NCI-H2171 treated with DMSO at 0.1 percent for 48 hours (cell line): ENCODE data around the gene CRB2.
A peak's percentile ranks its signal among the peaks of the same experiment; 100 is the strongest.

Experiments
- DNase-seq: peaks from one replicate; lab custom pipeline; 2025; lab: John Stamatoyannopoulos, UW

The CRB2 gene

DNA sequence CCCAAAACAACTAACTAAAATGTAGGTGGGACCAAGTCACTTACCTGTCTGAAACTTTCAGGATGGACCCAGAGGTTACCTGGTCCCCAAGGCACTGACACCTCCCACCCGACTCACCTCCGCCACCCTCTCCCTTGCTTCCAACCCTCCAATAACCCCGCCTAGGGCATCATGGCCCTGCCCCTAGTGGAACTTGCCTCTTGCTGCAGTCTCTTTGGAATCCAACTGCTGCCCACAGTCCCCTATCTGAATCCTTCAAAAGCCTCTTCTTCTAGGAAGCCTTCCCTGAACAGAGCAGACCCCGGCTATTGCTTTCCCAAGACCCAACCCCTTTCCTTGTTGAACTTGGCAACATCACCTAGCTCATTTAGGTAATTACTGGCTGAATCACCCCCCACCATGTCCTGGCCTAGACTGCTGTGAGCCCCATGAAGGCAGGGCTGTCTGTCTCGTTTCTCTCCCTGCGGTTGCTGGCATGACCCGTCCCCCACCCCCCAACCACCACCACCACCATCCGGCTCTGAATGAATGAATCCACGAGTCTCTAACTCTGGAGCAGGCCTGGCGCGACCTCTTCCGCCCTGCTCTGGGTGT lies 9.4 kb downstream of the CRB2 start:
- DNase-seq = no peak

- no peak for DNase-seq
These were observed 10.0 kb downstream of the CRB2 start for GRCh38 chr9:123365881-123366528.

DNA sequence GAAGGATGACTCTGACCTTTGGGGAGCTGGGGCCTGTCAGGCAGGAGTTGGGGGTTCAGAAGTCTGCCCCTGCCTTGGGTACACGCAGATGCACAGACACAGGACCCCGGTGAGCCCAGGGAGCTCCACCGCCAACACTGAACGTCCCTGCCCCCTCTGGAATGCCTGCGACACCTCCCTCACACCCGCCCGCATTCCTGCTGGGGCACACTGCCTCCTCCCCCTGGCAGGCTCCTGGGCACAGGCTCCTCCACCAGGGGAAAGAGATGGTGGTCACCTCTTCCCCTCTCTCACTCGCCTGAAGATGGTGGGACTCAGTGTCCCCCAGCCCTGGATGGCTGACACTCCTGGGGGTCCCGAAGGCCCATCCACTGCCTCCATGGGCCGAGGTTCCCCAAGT lies 12.0 kb downstream of the CRB2 start:
- no peak for DNase-seq

DNA sequence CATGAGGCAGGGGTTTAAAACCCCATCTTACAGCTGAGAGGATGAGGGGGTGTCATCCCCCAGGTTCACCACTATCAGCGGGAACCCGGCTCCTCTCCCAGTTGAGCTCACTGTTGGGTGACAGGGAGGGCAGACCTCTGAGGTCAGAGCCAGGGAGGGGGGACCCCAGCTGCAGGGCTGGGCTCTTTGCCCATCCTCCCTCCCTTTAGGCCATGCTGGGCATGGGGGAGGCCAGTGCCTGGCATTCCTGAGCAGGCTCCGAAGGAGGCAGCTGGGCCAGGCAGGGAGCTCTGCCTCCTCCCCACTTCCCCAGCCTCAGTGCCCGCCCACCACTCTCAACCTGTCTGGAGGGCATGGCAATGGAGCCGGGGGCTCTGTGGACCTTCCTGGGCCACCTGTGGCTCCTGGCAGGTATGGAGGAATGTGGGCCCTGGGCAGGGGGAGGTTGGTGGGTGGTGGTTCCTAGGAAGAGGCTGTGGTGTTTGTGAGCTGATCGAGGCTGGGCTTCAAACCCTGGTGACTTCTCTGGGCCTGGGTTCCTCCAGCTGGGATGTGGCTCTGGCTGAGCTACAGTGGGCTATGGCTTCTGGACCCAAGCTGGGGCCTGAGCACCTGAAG lies 12.6 kb downstream of the CRB2 start:
- no peak for DNase-seq

- DNase-seq = no peak
These were observed 13.3 kb downstream of the CRB2 start for GRCh38 chr9:123369296-123369695.

DNA sequence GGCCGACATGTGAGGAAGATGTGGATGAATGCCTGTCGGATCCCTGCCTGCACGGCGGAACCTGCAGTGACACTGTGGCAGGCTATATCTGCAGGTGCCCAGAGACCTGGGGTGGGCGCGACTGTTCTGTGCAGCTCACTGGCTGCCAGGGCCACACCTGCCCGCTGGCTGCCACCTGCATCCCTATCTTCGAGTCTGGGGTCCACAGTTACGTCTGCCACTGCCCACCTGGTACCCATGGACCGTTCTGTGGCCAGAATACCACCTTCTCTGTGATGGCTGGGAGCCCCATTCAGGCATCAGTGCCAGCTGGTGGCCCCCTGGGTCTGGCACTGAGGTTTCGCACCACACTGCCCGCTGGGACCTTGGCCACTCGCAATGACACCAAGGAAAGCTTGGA lies 14.1 kb downstream of the CRB2 start:
- DNase-seq = no peak

DNA sequence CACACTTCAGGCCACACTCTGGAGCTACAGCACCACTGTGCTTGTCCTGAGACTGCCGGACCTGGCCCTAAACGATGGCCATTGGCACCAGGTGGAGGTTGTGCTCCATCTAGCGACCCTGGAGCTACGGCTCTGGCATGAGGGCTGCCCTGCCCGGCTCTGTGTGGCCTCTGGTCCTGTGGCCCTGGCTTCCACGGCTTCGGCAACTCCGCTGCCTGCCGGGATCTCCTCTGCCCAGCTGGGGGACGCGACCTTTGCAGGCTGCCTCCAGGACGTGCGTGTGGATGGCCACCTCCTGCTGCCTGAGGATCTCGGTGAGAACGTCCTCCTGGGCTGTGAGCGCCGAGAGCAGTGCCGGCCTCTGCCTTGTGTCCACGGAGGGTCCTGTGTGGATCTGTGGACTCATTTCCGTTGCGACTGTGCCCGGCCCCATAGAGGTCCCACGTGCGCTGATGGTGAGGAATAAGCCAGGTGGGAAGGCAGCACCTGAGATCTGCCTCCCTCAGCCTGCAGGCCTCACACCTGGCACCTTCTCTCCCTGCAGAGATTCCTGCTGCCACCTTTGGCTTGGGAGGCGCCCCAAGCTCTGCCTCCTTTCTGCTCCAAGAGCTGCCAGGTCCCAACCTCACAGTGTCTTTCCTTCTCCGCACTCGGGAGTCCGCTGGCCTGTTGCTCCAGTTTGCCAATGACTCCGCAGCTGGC lies 14.7 kb downstream of the CRB2 start:
- DNase-seq = no peak

- no peak for DNase-seq
These were observed 15.2 kb downstream of the CRB2 start for GRCh38 chr9:123371228-123371584.

DNA sequence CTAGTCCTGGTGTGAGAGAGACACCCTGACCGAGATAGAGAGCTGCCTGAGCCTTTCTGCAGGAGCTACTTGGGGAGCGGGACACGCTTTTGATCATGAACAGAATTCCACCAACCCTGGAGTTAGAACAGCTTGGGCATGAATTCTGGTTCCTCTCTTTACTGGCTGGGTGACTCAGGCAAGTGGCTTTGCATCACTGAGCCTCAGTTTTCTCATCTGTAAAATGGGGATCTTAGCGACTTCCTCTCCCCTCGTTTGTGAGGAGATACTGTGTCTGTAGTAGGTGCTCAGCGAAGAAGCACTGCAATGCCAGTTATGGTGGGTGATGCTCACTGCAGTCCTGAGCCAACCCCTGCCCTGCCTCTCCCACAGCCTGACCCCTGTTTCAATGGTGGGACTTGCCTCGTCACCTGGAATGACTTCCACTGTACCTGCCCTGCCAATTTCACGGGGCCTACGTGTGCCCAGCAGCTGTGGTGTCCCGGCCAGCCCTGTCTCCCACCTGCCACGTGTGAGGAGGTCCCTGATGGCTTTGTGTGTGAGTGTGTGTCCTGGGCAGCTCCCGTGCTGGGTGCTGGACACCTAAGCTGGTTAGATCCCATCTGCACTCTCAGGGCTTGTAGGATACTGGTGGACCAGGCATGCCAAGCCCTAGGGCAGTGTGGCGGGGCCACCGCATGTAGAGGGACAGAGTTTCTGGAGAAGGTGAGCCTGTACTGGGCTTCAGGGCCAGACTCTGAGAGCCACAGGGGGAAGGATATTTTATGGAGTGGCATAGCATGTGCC lies 16.0 kb downstream of the CRB2 start:
- DNase-seq = no peak

DNA sequence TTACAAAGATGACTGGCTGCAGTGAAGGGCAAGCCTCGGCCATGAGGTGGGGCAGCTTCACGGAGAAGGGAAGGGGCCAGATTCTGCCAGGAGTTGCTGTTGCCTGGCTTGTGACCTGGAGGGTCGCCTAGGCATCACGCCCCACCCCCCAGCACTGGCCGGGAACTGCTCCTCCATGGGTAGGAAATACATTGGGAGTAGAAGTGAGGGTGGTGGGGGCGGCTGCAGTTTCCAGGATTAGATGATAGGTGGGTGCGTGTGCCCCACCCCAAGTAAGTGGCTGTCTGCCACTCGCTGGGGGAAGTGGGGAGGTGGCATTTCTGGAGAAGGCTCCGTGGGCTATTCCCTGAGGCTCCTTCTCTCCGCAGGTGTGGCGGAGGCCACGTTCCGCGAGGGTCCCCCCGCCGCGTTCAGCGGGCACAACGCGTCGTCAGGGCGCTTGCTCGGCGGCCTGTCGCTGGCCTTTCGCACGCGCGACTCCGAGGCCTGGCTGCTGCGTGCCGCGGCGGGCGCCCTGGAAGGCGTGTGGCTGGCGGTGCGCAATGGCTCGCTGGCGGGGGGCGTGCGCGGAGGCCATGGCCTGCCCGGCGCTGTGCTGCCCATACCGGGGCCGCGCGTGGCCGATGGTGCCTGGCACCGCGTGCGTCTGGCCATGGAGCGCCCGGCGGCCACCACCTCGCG lies 16.9 kb downstream of the CRB2 start:
- DNase-seq = no peak

- no peak for DNase-seq
These were observed 17.5 kb downstream of the CRB2 start for GRCh38 chr9:123373447-123373923.

DNA sequence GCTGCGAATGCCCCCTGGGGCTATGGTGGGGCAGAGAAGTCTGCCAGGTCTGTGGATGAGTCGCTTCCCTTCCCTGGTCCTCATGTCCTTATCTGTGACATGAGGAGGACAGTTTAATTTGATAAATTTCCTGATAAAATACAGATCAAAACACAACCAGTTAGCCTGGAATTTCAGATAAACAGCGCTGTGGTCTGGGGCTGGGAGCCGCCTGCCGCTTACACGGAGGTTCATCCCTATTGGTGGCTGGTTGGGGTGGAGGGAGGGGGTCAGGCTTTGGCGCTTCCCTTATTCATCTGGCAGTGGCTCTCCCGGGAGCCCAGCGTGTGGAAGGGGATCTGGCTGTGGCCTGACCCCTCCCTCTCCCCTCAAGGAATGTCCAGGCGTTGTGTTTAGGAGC lies 17.9 kb downstream of the CRB2 start:
- DNase-seq = no peak

DNA sequence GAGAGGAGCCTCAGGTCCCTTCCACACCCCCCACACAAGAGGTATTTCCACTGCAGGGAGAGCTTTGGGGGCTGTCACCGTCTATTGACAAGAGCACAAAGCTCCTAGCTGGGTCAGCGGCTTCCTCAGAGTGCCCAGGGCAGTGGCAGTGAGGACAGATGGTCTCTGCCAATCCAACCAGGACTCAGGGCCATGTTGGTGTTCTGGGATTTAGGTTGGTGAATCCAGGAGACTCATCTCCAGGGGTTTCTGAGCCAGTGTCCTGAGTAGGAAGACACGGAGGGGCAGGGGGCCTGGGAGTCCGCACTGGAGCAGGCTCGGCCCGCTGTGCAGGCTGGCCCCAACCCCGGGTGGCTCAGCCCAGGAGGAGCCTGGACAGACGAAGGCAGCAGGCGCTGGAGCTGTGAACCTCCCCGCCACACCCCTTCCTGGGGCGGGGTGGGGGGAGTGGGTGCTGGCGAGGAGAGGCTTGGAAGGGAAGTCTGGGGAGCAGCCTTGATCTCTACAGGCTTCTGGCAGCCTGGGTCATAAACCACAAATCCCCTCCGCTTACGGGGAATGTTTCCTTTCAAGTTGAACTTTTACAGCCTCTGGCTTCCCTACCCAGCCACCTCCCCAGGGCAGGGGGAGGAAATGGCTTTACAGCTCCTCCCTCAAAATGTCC lies 19.6 kb downstream of the CRB2 start:
- DNase-seq = no peak

DNA sequence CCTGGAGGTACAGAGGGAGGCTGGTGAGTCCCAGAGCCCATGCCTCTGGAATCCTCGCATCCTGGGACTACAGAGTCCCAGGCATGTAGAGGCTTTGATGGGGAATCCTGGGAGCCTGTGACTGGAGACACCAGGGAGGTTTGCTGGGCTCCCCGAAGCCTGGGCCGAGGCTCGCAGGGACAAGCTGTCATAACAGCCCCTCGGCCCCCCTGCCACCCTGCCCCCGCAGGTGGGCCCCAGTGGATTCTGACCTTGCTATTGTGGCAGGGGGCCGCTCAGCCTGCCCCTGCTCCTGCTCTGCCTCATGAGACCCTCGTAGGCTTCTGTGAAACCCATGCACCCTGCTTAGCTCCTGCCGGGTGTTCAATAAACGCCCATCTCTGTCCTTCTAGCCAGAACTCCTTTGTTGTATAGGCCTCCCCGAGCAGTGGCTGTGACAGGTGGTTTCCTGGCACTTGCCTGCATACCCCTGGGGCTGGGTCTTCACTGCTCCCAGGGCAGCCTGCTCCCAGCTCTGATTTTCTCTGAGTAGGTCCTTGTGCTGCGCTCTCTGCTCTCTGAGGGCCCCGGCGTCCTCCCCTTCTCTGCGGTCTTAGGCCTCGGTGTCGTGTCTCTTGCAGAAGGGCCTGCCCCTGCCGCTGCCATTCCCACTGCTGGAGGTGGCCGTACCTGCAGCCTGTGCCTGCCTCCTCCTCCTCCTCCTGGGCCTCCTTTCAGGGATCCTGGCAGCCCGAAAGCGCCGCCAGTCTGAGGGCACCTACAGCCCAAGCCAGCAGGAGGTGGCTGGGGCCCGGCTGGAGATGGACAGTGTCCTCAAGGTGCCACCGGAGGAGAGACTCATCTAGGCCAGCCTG lies 20.4 kb downstream of the CRB2 start:
- DNase-seq = peak; percentile 38

GRCh38 chr9:123377211-123377971 lies 21.4 kb downstream of the CRB2 start:
- DNase-seq = no peak

- no peak for DNase-seq
These were observed 22.0 kb downstream of the CRB2 start for GRCh38 chr9:123378025-123378424.

DNA sequence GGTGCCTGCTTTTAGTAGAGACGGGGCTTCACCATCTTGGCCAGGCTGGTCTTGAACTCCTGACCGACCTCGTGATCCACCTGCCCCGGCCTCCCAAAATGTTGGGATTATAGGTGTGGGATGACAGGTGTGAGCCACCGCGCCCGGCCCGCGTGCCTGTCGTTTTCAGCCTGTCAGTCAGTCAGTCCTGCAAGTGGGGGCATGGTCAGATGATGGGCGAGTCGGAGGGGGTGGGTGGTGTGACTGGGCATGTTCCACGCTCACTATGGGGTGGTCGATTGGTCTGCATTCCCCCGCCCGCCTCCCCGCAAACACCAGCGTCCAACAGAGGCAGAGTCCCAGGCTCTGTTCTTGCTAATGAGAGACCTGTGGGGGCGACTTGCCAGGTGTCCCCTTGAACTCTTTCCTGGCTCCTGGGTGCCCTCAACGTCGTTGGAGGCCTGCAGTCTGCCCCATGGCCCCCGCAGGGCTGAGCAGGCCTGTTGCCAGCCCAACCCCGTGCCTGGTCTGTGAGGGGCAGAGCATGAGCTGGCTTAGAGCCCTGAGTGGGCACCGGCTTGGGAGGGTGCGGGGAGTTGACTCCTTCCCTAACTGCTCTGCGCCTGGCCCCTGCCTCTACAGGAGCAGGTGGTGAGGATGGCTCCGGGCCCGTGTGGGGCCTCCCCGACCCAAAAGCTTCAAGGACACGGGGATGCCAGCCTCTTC lies 23.1 kb downstream of the CRB2 start:
- DNase-seq = no peak

DNA sequence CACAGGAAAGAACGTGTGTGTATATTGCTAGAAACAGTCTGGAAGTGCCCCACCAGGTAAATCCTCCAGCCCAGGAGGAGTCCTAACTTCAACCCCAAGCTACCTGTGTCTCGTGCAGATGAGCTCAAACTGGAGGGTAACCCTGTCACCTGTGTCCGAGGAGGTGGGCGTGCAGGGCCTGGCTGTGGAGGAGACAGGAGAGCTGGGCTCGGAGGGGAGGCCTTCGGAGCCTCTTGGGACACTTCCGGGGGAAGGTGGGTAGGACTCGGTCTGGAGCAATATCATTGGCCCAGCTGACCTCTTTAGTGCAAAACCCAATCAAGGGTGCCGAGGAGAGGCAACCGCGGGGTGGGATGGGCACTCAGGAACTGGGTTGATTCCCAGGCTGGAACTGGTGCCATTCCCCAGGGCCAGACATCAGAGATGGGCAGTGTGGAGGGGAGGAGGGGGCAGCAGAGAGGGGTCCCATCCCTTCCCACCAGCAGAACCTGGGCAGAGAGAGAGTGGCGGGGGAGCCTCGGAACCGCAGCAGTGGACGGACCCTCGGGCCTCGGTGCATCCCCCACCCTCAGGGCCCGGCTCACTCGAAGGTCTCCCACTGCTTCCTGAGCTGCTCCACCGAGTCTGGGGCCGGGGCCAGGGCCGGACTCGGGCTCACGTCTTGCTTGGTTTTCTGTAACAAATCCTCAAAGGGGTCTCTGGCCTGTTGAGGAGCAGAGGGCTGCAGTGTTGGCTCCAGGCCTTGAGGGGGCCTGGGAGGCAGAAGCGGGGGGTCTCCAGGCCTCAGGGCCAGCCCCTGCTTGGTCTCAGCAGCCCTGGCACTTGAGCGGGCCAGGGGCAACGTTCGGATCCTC lies 25.1 kb downstream of the CRB2 start:
- no peak for DNase-seq
